Common myeloid progenitor, CD34-positive (primary cell): Measurements from ENCODE around the gene COL4A2.

Experiments used
- CTCF ChIA-PET: fragments of 350-600 bp; sonication (Branson Sonifier 250); formaldehyde crosslinking; loops from one replicate; lab custom pipeline; 2021; ENCODE audit warnings: antibody characterized with exemption; lab: Charles Lee
- POLR2A ChIA-PET: fragments of 350-600 bp; sonication (Branson Sonifier 250); formaldehyde crosslinking; loops from one replicate; lab custom pipeline; 2021; ENCODE audit warnings: antibody characterized with exemption; lab: Charles Lee
- DNase-seq, 3 donors: peaks; one replicate each; pipeline versions ENCODE4 v3.0.0 to v3.0.0-alpha.2; 2013
- H3K27ac ChIP-seq, 2 experiments: 1 replicate in 1 of 2; 2 replicates in 1 of 2; pipeline ENCODE4 v1.7.0; 2013; ENCODE audit warnings: inconsistent platforms in 2 of 2, low read length in 2 of 2, mild to moderate bottlenecking in 2 of 2, low read depth in 1 of 2, moderate library complexity in 1 of 2; ENCODE audit not compliant: severe bottlenecking in 2 of 2, insufficient read depth in 1 of 2, poor library complexity in 1 of 2
- H3K27me3 ChIP-seq, 5 experiments: replicated peaks in 2 of 5; 1 replicate in 3 of 5; 2 replicates in 2 of 5; pipeline versions ENCODE4 v1.6.1 to v1.7.0; 2013; ENCODE audit warnings: low read length in 4 of 5, mild to moderate bottlenecking in 2 of 5, moderate library complexity in 2 of 5, inconsistent platforms in 1 of 5; ENCODE audit not compliant: insufficient read depth in 5 of 5, control insufficient read depth in 4 of 5
- H3K36me3 ChIP-seq, 4 experiments: 1 replicate in 2 of 4; 2 replicates in 2 of 4; pipeline versions ENCODE4 v1.6.1 to v1.7.0; 2013; ENCODE audit warnings: low read length in 3 of 4, control low read depth in 1 of 4, mild to moderate bottlenecking in 1 of 4; ENCODE audit not compliant: control insufficient read depth in 4 of 4, insufficient read depth in 4 of 4
- H3K4me1 ChIP-seq, 4 experiments: 1 replicate in 3 of 4; 2 replicates in 1 of 4; pipeline versions ENCODE4 v1.6.1 to v1.7.1; 2013; ENCODE audit warnings: low read length in 3 of 4, mild to moderate bottlenecking in 3 of 4, control low read depth in 1 of 4, inconsistent platforms in 1 of 4, moderate library complexity in 1 of 4; ENCODE audit not compliant: control insufficient read depth in 4 of 4, insufficient read depth in 4 of 4; ENCODE audit errors: control extremely low read depth in 1 of 4
- H3K4me3 ChIP-seq, 7 experiments: 1 replicate in 4 of 7; 2 replicates in 3 of 7; pipeline versions ENCODE4 v1.5.1 to v1.7.0; 2013; ENCODE audit warnings: mild to moderate bottlenecking in 7 of 7, low read length in 6 of 7, moderate library complexity in 6 of 7, inconsistent platforms in 2 of 7, low read depth in 2 of 7, control low read depth in 1 of 7; ENCODE audit not compliant: insufficient read depth in 4 of 7, control insufficient read depth in 1 of 7; ENCODE audit errors: extremely low read depth in 1 of 7
- H3K9me3 ChIP-seq, 5 experiments: 1 replicate in 4 of 5; 2 replicates in 1 of 5; pipeline versions ENCODE4 v1.6.1 to v1.7.1; 2013; ENCODE audit warnings: low read length in 4 of 5, mild to moderate bottlenecking in 2 of 5, inconsistent platforms in 1 of 5, low read depth in 1 of 5, moderate library complexity in 1 of 5; ENCODE audit not compliant: control insufficient read depth in 4 of 5, insufficient read depth in 2 of 5; ENCODE audit errors: control extremely low read depth in 1 of 5
- WGBS: methylation state at CpG from one replicate; pipeline ENCODE4 v1.1.5; 2013; ENCODE audit not compliant: insufficient coverage; 5-methylcytosine and 5-hydroxymethylcytosine counted together

COL4A2 gene

GRCh38 chr13:110479215-110479545, 172.1 kb downstream of the COL4A2 start:
- ChIA-PET CTCF (interaction anchor here (1.3 kb wide), 1 partner anchor 9 kb away, joined by 3 read pairs; no protein-coding TSS in a partner anchor), POLR2A (no interaction called here)
- WGBS, result 97% methylated on average over 6 of the region's 6 CpGs
- Histone ChIP-seq H3K27me3 (peaks cover 0 to 32% (median 20%) of the 10 kb centered on the region in 5 experiments), H3K4me1 (no peaks in the 10 kb centered on the region), H3K27ac (no peak overlapping the region), H3K9me3 (no peaks in the 10 kb centered on the region), H3K4me3 (no peak overlapping the region), H3K36me3 (no peaks in the 10 kb centered on the region)
- no peak for DNase-seq

- H3K36me3 ChIP-seq, result no peaks in the 10 kb centered on the region
- ChIA-PET CTCF (no interaction called here), POLR2A (no interaction called here)
- H3K27ac ChIP-seq, result no peak overlapping the region
- no peak for DNase-seq
- peaks cover 0 to 32% (median 20%) of the 10 kb centered on the region in 5 experiments for H3K27me3 ChIP-seq
- 98% methylated on average over 11 of the region's 11 CpGs for WGBS
- no peaks in the 10 kb centered on the region for H3K4me1 ChIP-seq
- no peak overlapping the region for H3K4me3 ChIP-seq
- no peaks in the 10 kb centered on the region for H3K9me3 ChIP-seq
Observed at GRCh38 chr13:110479648-110480047, 172.6 kb downstream of the COL4A2 start.

GRCh38 chr13:110480161-110480560, 173.1 kb downstream of the COL4A2 start:
- Histone ChIP-seq H3K9me3 (no peaks in the 10 kb centered on the region), H3K36me3 (no peaks in the 10 kb centered on the region), H3K27ac (no peak overlapping the region), H3K4me3 (no peak overlapping the region), H3K27me3 (peaks cover 0 to 32% (median 20%) of the 10 kb centered on the region in 5 experiments), H3K4me1 (no peaks in the 10 kb centered on the region)
- CTCF ChIA-PET, result no interaction called here
- POLR2A ChIA-PET, result no interaction called here
- DNase-seq, result no peak
- WGBS, result 84% methylated on average over 5 of the region's 5 CpGs

- Histone ChIP-seq H3K27me3 (peaks cover 0 to 28% (median 13%) of the 10 kb centered on the region in 5 experiments), H3K4me1 (no peaks in the 10 kb centered on the region), H3K36me3 (no peaks in the 10 kb centered on the region), H3K4me3 (no peak overlapping the region), H3K9me3 (no peaks in the 10 kb centered on the region), H3K27ac (no peak overlapping the region)
- CTCF ChIA-PET, result no interaction called here
- WGBS, result 90% methylated on average over 11 of the region's 13 CpGs
- no peak for DNase-seq
- POLR2A ChIA-PET, result no interaction called here
Observed at GRCh38 chr13:110483386-110483968, 176.4 kb downstream of the COL4A2 start.

GRCh38 chr13:110484290-110485048, 177.4 kb downstream of the COL4A2 start:
- DNase-seq, result no peak
- ChIA-PET CTCF (no interaction called here), POLR2A (no interaction called here)
- no peaks in the 10 kb centered on the region for H3K9me3 ChIP-seq
- no peaks in the 10 kb centered on the region for H3K4me1 ChIP-seq
- no peak overlapping the region for H3K4me3 ChIP-seq
- no peaks in the 10 kb centered on the region for H3K36me3 ChIP-seq
- H3K27me3 ChIP-seq, result peaks cover 0 to 28% (median 11%) of the 10 kb centered on the region in 5 experiments
- H3K27ac ChIP-seq, result no peak overlapping the region
- 92% methylated on average over 13 of the region's 18 CpGs for WGBS

GRCh38 chr13:110485604-110486003, 178.5 kb downstream of the COL4A2 start:
- no peaks in the 10 kb centered on the region for H3K4me1 ChIP-seq
- H3K27ac ChIP-seq, result no peak overlapping the region
- H3K27me3 ChIP-seq, result peaks cover 0 to 24% (median 10%) of the 10 kb centered on the region in 5 experiments
- no peaks in the 10 kb centered on the region for H3K36me3 ChIP-seq
- ChIA-PET CTCF (interaction anchor here (1.6 kb wide), 1 partner anchor 30 kb away, joined by 4 read pairs; no protein-coding TSS in a partner anchor), POLR2A (no interaction called here)
- H3K9me3 ChIP-seq, result no peaks in the 10 kb centered on the region
- H3K4me3 ChIP-seq, result no peak overlapping the region
- no peak for DNase-seq
- WGBS, result 80% methylated on average over 9 of the region's 9 CpGs

- Histone ChIP-seq H3K27me3 (peaks cover 0 to 23% (median 9%) of the 10 kb centered on the region in 5 experiments), H3K36me3 (no peaks in the 10 kb centered on the region), H3K4me1 (no peaks in the 10 kb centered on the region), H3K27ac (no peak overlapping the region), H3K9me3 (no peaks in the 10 kb centered on the region), H3K4me3 (no peak overlapping the region)
- ChIA-PET POLR2A (no interaction called here), CTCF (interaction anchor here (1.6 kb wide), 1 partner anchor 31 kb away, joined by 4 read pairs; no protein-coding TSS in a partner anchor)
- 97% methylated on average over 11 of the region's 15 CpGs for WGBS
- DNase-seq, result no peak
Observed at GRCh38 chr13:110486061-110486715, 179.1 kb downstream of the COL4A2 start.
